Testis (tissue), 3 donors: Measurements from ENCODE around the gene THOP1. TPM values are rescaled to one million over a fixed set of nuclear protein-coding genes. Genes with fewer than 3 reads are reported as not detected.

Experiments used
- DNase-seq: peaks from one replicate; pipeline ENCODE4 v3.0.0-alpha.2; 2019
- H3K27ac ChIP-seq, 2 donors: fragments of 200-600 bp; sonication (generic); one replicate each; pipeline ENCODE4 v1.5.1; 2019
- H3K27me3 ChIP-seq: fragments of 200-600 bp; sonication (generic); one replicate; pipeline ENCODE4 v1.5.1; 2019
- H3K36me3 ChIP-seq: fragments of 200-600 bp; sonication (generic); one replicate; pipeline ENCODE4 v1.5.1; 2017; ENCODE audit warnings: low read depth; ENCODE audit errors: missing control alignments
- H3K4me1 ChIP-seq: fragments of 200-600 bp; sonication (generic); one replicate; pipeline ENCODE4 v1.5.1; 2019
- H3K4me3 ChIP-seq, 2 donors: fragments of 200-600 bp; sonication (generic); one replicate each; pipeline ENCODE4 v1.5.1; 2017 to 2019
- H3K9me3 ChIP-seq: fragments of 200-600 bp; sonication (generic); one replicate; pipeline ENCODE4 v1.5.1; 2017
- POLR2A ChIP-seq: fragments of 450-650 bp; IDR thresholded peaks from one replicate; pipeline ENCODE4 v1.6.1; 2017; ENCODE audit warnings: antibody characterized with exemption, mild to moderate bottlenecking, moderate library complexity
- WGBS, 2 donors: methylation state at CpG; one replicate each; pipeline ENCODE4 v1.1.5; 2018; 5-methylcytosine and 5-hydroxymethylcytosine counted together
- intact Hi-C: fragments of 100-400 bp; cut with DNase I; formaldehyde crosslinking; loops from one replicate; pipeline ENCODE4 v1.15.1; 2023; ENCODE audit warnings: low total_unique reads
- polyA plus RNA-seq: library from polyadenylated mRNA; stranded (reverse); fragments of 350-450 nt; fragmentation: Illumina TruSeq; extraction: RNeasy Lipid Tissue Mini Kit (QIAGEN cat#74804); gene quantifications from one replicate; pipeline ENCODE4 v1.2.3, GENCODE V29; 2014; ENCODE audit warnings: low read depth, low replicate concordance; ENCODE audit not compliant: insufficient read depth
- total RNA-seq, 2 donors: library from RNA; depleted of rRNA; stranded (reverse); fragments of >200 nt; gene quantifications; one replicate each; pipeline ENCODE4 v1.2.3, GENCODE V29; 2016
- TF ChIP-seq, protein P1 (sequence below), 3 experiments: fragments of 450-650 bp in 2 of 3; fragments of 200-600 bp in 1 of 3; sonication (generic) in 1 of 3; IDR thresholded peaks; one replicate each; pipeline ENCODE4 v1.5.1; 2016 to 2019; ENCODE audit warnings: antibody characterized with exemption in 3 of 3, mild to moderate bottlenecking in 2 of 3, moderate library complexity in 1 of 3

Gene THOP1
- total and polyA plus RNA-seq, 3 donors from 2014 or later = 111 to 166 (median 134) TPM

DNA sequence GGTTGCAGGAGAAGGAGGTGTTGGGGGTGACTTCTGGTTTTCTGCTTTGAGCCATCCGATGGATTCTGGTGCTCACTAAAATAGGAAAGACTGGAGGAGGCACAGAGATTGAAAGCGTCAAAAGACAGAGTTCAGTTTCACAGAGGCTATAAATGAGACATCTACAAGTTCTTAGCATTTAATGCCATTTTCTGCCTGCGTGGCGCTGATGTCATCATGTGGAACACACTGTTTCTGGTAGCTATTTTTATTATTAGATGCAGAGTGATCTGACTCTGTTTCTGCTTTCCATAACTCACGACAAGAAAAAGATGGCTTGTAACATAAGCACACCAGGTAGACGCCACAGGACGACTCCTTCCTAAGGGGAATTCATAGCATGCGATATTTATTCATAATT, 42.2 kb upstream of the THOP1 start:
- Histone ChIP-seq H3K9me3 (no peaks in the 10 kb centered on the region), H3K4me3 (no peak overlapping the region), H3K4me1 (peaks cover 7% of the 10 kb centered on the region), H3K27me3 (no peaks in the 10 kb centered on the region), H3K36me3 (no peaks in the 10 kb centered on the region), H3K27ac (no peak overlapping the region)
- intact Hi-C loops = no loop called here
- no peak for TF ChIP-seq POLR2A
- TF ChIP-seq, protein P1, sequence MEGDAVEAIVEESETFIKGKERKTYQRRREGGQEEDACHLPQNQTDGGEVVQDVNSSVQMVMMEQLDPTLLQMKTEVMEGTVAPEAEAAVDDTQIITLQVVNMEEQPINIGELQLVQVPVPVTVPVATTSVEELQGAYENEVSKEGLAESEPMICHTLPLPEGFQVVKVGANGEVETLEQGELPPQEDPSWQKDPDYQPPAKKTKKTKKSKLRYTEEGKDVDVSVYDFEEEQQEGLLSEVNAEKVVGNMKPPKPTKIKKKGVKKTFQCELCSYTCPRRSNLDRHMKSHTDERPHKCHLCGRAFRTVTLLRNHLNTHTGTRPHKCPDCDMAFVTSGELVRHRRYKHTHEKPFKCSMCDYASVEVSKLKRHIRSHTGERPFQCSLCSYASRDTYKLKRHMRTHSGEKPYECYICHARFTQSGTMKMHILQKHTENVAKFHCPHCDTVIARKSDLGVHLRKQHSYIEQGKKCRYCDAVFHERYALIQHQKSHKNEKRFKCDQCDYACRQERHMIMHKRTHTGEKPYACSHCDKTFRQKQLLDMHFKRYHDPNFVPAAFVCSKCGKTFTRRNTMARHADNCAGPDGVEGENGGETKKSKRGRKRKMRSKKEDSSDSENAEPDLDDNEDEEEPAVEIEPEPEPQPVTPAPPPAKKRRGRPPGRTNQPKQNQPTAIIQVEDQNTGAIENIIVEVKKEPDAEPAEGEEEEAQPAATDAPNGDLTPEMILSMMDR (IDR thresholded peaks at IDR 0.05) = no peak
- 77 to 79% methylated on average over 8 of the region's 8 CpGs for WGBS, 2 donors
- DNase-seq = no peak

DNA sequence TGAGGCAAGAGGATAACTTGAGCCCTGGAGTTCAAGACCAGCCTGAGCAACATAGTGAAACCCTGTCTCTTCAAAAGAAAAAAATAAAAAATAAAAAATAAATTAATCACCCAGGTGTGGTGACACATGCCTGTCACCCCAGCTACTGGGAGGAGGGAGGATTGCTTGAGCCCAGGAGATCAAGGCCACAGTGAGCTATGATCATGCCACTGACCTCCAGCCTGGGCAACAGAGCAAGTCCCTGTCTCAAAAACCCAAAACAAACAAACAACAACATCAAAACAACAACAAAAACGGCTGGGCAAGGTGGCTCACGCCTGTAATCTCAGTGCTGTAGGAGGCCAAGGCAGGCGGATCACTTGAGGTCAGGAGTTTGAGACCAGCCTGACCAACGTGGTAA, 41.2 kb upstream of the THOP1 start:
- 49% methylated on average over 4 of the region's 4 CpGs for WGBS, 2 donors
- intact Hi-C loops = no loop called here
- no peaks in the 10 kb centered on the region for H3K27me3 ChIP-seq
- TF ChIP-seq POLR2A = no peak
- TF ChIP-seq, protein P1 (IDR thresholded peaks at IDR 0.05) = no peak
- DNase-seq = no peak
- peaks cover 3% of the 10 kb centered on the region for H3K4me1 ChIP-seq
- no peak overlapping the region for H3K27ac ChIP-seq
- H3K4me3 ChIP-seq = no peak overlapping the region
- H3K36me3 ChIP-seq = no peaks in the 10 kb centered on the region
- H3K9me3 ChIP-seq = no peaks in the 10 kb centered on the region

DNA sequence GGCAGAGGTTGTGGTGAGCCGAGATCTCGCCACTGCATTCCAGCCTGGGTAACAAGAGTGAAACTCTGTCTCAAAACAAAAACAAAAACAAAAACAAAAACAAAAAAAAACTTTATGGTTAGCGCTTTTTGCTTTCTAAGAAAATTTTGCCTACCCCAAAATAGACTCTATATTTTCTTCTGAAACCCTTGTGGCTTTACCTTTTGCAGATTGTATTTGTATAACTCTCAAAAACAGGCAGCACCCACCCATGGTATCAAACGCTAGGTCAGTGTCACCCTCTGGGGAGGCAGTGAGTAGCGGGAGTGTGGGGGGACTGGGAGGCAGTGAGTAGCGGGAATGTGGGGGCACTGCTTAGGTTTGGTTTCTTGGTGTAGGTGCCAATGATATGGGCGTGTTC, 38.0 kb upstream of the THOP1 start:
- no peaks in the 10 kb centered on the region for H3K4me1 ChIP-seq
- WGBS, 2 donors = 88 to 90% methylated on average over 7 of the region's 7 CpGs
- intact Hi-C loops = loop anchor here (5.0 kb wide), 1 partner anchor 95 kb away; no protein-coding TSS in a partner anchor

DNA sequence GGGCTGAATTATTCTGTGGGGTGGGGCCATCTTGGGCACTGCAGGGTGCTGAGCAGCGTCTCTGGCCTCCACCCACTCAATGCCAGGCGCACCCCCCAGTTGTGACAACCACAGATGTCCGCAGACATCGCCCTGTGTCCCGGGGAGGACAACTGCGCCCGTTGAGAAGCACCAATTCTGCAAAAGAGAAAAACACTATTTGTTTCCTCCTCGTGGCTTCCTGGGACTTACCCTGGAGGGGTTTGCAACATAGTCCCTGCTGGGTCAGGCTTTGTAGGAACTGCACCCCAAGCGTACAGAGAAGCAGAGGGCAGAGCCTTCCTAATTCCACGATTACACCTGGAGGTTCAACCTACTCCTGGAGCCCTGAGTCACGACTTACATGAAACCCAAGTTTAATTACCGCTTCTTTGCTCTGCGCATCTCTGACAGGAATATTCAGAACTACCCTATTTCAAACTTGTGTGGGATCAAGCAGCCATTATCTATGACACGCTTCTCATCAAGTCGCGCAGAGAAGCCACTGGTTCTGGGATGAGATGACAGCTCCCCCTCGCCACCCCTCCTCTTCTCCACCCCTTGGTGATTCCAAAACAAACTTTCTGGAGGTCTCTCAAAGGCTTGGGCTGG, 34.4 kb upstream of the THOP1 start:
- 73 to 86% methylated on average over 14 to 17 of the region's 17 CpGs for WGBS, 2 donors
- intact Hi-C loops = no loop called here
- no peak overlapping the region for H3K27ac ChIP-seq
- no peaks in the 10 kb centered on the region for H3K9me3 ChIP-seq
- no peak overlapping the region for H3K4me3 ChIP-seq
- H3K36me3 ChIP-seq = no peaks in the 10 kb centered on the region
- DNase-seq = no peak
- no peak for TF ChIP-seq POLR2A
- TF ChIP-seq, protein P1 (IDR thresholded peaks at IDR 0.05) = no peak
- H3K27me3 ChIP-seq = no peaks in the 10 kb centered on the region
- H3K4me1 ChIP-seq = no peaks in the 10 kb centered on the region

More for the DNA sequence above, 38.0 kb upstream of the THOP1 start:
- Histone ChIP-seq H3K36me3 (no peaks in the 10 kb centered on the region), H3K9me3 (no peaks in the 10 kb centered on the region), H3K27ac (no peak overlapping the region), H3K27me3 (no peaks in the 10 kb centered on the region), H3K4me3 (no peak overlapping the region)
- TF ChIP-seq POLR2A = no peak
- no peak for DNase-seq

DNA sequence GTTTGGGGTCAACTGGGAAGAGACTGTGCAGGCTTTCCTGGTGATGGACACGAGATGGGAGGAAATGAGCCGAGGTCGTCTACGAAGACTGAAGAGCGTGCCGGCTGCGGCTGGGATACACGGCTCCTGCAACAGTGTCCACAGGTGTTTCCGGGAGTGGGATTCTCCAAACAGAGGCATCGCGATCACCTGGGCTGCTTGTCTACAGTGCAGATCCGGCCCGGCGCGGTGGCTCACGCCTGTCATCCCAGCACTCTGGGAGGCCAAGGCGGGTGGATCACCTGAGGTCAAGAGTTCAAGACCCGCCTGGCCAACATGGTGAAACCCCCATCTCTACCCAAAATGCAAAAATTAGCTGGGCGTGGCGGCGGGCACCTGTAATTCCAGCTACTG, 33.9 kb upstream of the THOP1 start:
- intact Hi-C loops = no loop called here
- no peak for DNase-seq
- H3K4me3 ChIP-seq = no peak overlapping the region
- no peak for TF ChIP-seq POLR2A
- TF ChIP-seq, protein P1 (IDR thresholded peaks at IDR 0.05) = no peak
- WGBS, 2 donors = 93 to 97% methylated on average over 20 to 21 of the region's 21 CpGs
- no peaks in the 10 kb centered on the region for H3K9me3 ChIP-seq
- H3K36me3 ChIP-seq = no peaks in the 10 kb centered on the region
- H3K4me1 ChIP-seq = no peaks in the 10 kb centered on the region
- H3K27me3 ChIP-seq = no peaks in the 10 kb centered on the region
- no peak overlapping the region for H3K27ac ChIP-seq
